ENCODE measurements around the gene PSMD14.

The PSMD14 gene

DNA sequence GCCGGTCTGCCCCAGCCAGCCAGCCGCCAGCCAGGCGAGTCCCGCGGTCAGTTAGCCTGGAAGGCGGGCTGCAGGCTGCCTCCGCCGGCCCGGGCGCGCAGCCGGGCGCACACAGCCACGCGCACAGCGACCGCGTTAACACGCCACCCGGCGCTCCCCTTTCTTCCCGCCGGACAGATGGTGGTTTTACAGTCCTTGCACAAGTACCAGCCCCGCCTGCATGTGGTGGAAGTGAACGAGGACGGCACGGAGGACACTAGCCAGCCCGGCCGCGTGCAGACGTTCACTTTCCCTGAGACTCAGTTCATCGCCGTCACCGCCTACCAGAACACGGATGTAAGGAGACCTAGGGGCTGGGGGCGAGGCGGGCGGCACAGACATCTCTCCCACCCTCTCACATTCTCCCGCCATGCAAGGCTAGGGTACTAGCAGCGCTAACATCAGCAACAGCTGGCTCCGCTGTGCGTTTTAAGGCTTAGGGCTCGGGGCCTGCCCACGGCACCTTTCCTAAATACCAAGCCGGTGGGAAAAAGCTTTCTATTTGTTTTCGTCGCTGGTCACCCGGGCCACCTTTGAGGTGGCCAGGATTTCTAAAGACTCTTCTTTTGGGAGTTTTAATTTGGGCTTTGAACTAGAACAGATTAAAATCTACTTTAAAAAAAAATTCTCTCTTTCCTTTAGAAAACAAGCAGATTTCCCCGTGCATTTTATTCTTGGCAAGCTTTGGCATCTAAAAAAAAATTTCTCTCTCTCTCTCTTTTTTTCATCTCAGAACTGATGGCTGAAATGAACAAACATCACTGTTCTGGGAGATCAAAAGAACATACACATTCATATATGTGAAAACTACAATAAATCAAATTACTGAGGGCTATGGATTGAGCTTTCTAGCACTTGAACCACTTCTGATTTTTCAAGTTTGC lies 110.8 kb downstream of the PSMD14 start:
- DNase-seq (ENCODE audit: low read depth in 2 of 2): no peak

DNA sequence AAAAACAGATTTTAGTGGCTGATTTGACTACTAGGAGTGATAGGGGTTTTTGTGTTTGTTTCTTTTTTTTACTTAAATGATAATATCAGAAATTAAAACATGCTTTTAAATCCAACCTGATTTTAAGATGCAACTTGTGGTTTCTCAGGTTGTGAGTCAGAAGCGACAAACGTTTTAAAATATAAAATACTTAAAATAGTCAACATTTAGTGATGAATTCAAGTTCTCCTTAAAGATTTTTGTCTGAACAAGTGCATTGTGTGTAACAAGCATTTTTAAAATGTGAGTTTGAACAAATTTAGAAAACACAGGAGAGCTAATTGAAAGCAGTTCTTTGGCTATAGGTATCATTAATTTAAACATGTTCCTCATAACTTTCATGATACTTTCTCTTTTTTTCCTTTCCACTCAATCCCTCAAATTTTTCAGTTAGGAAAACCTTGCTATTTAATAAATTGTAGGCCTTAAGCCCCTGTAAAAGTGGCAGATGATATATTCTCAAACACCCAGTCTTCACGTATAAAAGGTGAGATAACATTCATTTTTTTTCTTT lies 111.5 kb downstream of the PSMD14 start:
- no peak for DNase-seq (ENCODE audit: low read depth in 2 of 2)

DNA sequence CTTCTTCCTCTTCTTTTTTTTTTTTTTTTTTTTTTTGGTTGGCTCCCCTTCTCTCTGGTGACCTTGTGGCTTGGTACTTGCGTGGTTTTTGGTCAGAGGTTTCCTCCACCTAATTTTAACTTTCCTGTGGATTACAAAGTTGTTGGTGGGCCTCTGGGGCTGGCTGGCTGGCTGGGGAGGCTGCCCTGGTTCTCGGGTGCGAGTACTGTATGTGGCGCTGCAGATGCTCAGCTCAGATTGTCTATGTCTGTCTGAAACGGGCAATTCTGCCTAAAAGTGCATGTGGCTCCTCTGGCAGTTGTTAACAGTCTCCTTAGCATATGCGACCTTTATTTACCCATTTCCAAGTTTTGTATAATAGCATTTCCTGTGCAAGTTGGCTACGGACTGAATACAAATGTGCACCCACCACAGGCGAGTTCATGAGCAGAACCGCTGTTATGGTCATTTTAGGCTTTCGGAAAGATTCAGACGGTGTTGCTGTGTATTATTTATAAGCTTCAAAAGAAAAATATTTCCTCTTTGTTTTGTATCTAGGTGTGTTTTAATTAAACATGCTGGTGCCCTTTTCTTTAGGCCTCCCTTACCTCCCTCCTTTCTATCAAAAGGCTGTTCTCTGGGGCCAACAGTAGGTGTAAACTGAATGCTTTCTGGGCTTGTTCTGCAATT lies 112.3 kb downstream of the PSMD14 start:
- DNase-seq (ENCODE audit: low read depth in 2 of 2): no peak

DNA sequence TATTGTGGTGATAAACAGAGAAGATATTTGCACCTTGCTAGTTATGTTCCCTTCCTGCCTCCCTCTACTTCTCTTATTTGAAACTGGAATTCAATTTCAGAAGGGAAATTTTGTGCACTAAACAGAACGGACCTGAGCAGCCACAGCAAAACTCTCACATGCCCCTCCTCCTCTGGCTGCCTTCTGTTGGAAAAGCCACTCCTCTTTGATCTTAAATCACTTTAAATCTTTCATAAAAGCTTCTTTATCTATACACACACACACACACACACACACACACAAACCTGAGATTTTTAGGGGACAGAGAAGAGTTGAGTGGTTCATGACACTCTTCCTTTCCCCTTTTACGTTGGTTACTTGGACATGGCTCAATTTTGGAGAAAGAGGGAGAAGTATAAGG lies 113.5 kb downstream of the PSMD14 start:
- DNase-seq (ENCODE audit: low read depth in 2 of 2): no peak

DNA sequence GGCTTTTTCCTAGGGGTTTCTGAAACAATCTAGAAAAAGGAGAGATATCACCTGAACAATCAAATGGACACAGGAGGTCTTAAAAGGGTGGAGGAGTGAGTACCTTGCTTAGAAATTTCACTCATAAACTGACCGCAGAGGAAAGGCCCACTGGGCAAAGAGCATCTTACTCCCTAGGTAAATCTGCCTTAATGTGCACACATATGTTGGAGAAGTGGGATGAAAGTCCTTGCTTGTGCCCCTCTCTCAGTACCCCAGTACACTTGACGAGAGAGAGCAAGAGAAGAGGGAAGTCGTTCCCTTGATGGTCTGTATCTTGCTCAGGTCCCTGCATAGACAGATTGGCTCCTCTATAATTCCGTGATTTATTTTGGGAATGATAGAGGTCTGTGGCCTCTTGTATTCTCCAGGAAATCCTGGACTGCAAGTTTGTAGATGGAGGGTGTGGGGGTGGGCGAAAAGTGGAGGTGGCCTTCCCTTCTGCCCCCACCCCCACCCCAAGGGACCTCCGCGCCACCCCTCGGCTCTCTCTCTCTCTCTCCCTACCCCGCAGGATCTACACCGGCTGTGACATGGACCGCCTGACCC lies 114.7 kb downstream of the PSMD14 start:
- DNase-seq (ENCODE audit: low read depth in 2 of 2): no peak

DNA sequence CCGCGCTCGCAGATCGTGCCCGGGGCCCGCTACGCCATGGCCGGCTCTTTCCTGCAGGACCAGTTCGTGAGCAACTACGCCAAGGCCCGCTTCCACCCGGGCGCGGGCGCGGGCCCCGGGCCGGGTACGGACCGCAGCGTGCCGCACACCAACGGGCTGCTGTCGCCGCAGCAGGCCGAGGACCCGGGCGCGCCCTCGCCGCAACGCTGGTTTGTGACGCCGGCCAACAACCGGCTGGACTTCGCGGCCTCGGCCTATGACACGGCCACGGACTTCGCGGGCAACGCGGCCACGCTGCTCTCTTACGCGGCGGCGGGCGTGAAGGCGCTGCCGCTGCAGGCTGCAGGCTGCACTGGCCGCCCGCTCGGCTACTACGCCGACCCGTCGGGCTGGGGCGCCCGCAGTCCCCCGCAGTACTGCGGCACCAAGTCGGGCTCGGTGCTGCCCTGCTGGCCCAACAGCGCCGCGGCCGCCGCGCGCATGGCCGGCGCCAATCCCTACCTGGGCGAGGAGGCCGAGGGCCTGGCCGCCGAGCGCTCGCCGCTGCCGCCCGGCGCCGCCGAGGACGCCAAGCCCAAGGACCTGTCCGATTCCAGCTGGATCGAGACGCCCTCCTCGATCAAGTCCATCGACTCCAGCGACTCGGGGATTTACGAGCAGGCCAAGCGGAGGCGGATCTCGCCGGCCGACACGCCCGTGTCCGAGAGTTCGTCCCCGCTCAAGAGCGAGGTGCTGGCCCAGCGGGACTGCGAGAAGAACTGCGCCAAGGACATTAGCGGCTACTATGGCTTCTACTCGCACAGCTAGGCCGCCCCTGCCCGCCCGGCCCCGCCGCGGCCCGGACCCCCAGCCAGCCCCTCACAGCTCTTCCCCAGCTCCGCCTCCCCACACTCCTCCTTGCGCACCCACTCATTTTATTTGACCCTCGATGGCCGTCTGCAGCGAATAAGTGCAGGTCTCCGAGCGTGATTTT lies 115.5 kb downstream of the PSMD14 start:
- DNase-seq (ENCODE audit: low read depth in 2 of 2): no peak

DNA sequence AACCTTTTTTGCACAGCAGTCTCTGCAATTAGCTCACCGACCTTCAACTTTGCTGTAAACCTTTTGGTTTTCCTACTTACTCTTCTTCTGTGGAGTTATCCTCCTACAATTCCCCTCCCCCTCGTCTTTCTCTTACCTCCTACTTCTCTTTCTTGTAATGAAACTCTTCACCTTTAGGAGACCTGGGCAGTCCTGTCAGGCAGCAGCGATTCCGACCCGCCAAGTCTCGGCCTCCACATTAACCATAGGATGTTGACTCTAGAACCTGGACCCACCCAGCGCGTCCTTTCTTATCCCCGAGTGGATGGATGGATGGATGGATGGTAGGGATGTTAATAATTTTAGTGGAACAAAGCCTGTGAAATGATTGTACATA lies 116.2 kb downstream of the PSMD14 start:
- no peak for DNase-seq (ENCODE audit: low read depth in 2 of 2)

DNA sequence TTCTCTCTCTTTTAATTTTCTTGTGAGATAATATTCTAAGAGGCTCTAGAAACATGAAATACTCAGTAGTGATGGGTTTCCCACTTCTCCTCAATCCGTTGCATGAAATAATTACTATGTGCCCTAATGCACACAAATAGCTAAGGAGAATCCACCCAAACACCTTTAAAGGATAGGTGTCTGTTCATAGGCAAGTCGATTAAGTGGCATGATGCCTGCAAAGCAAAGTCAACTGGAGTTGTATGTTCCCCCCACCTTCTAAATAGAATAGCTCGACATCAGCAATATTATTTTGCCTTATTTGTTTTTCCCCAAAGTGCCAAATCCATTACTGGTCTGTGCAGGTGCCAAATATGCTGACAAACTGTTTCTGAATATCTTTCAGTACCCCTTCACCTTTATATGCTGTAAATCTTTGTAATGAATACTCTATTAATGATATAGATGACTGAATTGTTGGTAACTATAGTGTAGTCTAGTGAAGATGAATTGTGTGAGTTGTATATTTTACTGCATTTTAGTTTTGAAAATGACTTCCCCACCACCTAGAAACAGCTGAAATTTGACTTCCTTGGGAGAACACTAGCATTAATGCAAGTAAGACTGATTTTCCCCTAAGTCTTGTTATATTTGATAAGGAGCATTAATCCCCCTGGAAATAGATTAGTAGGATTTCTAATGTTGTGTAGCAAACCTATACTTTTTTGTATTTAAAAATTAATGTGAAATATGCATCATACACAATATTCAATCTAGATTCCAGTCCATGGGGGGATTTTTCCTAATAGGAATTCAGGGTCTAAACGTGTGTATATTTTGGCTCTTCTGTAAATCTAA lies 116.9 kb downstream of the PSMD14 start:
- DNase-seq (ENCODE audit: low read depth in 2 of 2): no peak

DNA sequence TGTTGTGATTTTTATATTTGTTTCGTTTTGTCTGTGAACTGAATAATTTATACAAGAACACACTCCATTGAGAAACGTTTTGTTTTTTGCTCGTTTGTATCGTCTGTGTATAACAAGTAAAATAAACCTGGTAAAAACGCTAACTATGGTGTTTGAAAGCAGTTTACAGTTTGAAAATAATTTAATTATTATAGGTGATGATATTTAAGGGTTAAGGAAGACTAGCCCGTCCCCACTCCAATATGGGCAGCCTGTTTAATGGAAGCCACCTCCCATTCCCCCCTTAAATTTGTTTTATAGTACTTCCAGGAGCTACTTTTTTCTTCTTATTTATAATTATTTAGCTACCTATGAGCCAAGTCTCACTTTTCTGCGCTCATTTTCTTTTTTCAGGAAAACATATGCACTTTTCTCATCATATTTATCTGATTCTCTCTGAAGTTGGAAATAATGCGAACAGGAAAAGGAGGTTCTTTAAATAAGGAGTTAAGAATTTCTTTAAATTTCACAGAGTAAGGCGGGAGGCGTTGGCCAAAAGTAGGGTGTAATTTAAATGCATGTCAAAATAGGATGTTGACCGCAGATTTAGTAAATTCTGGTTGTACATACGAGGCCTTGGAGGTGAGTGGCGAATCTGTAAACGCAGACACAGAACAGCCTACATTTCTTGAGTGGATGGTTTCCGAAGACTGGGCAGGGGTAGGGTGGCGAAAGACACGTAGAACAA lies 117.7 kb downstream of the PSMD14 start:
- no peak for DNase-seq (ENCODE audit: low read depth in 2 of 2)

DNA sequence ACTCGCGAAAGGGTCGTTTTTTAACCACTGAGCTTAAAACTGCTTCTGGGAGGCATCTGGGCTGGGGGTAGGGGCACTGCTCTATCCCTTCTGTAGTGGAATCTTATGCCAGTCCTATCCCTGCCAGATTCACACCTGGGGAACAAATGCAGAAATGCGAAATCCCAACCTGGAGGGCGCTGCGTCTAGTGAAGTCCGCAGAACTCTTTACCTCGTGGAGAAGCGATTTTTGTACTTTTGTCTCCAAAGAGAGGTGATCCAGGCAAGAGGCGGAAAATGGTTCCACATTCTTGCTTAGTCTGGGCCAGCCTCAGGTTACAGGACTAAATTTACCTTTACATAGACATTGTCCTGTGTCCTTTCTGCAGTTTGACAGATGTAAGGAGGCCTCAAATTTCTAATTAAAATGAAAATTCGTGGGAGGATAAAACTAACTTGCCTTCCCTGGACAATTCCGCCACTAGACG lies 118.3 kb downstream of the PSMD14 start:
- DNase-seq (ENCODE audit: low read depth in 2 of 2): no peak

DNA sequence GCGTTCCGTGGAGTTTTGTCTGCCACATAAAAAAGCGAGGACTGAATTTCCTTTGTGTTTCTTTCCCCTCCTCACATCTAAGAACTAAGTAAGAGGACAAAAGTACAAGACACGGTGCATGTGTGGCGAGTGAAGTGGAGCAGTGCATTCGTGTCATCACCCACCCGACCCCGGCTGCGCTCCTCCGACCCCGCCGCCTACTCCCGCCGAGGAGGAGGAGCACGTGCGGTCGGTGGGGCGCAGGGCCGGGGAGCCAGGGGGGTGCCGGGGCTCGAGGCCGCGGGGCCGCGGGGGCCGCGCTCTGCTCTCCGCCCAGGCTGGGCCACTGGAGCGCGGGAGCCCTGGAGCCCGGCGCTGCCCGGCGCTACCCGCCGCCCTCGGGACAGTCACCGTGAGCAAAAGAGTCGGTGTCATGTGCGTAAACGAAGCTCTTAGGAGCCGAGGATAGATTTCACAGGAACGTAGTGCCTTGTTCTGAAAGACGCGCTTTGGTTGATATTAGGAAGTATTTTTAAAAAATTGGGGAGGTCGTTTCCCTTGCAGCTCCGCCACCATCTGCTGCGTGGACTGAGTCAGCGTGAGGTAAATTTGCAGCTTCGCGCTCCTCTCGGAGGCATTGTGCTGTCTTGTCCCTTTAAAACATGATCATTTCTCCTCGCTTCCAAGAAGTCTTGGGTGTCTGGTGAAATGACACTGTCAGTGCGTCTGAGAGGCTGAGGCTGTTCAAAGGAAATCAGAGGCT lies 118.9 kb downstream of the PSMD14 start:
- DNase-seq (ENCODE audit: low read depth in 2 of 2): no peak

DNA sequence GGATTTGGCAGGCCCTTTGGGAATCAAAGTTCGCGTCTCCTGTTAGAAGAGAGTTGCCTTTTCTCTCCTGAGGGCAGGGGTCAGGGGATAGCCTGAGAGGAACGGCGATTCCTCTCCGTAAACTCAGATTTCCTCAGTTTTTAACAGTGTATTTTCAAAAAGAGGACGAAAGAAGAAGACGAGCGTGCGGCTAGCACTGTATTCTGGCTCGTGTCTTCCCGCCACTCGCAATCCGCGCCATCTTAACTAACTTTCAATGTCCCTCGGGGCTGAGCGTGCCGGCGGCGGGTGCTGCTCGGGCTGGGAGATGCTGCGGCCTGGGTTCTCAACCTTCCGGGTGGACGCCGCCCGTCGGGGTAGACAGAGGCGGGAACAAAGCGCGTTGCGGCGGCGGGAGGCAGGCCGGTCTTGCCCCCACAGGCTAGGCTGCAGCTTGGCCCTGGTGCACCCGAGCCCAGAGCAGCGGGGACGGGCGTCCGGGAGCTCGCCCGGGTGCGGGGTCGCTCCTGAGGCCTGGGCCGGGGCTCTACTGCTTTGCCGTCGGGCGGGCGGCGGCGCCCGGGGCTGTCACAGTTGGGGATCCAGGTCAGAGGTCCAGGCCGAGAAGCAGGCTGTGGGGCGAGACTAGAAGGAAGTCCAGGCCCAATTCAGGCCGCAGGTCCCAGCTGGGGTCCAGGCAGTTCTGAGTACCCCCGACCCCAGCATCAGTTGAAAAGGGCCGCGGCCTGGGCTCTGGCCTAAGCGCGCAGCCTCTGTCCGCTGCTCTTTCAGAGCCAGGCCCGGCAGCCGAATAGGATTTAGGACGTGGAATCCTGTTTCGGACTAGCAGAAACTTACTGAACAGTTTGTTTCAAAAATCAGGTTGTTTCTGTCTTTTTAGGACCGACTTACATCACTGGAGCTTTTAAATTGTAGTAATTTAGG lies 119.7 kb downstream of the PSMD14 start:
- DNase-seq (ENCODE audit: low read depth in 2 of 2): no peak

DNA sequence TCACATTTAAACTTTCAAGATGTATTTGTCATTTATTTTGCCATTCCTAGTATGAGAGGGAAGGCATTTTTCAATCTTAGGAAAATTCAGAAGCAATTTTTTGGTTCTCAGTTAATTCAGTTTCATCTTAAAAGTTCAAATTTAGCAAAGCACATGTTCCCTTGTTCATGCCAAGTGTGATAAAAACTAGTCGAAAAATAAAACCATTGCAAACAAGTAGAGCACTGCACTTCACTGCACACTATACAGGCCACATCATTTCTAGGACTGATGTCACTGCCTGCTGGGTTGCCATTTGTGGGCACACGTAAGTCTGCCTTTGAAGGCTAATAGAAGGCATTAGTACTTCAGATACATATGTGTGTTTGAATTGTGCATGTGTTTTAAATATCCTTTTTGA lies 122.2 kb downstream of the PSMD14 start:
- DNase-seq (ENCODE audit: low read depth in 2 of 2): no peak

DNA sequence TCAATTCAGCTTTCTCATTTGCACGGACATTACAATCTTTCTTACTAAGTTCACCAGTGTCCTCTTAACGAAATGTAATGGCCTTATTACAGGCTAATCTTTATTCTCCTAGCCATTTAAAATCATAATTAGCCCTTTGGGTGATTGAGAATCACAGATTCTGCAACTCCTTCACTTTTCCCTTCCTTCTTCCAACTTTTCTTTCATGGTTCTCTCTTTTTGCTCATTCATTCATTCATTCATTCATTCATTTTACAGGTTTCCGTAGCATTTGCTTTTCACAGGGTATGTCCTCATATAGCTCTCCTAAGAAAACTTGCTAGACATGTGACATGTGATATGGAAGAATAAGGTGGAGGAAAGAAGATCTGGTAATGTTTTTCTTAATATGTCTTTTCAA lies 123.9 kb downstream of the PSMD14 start:
- no peak for DNase-seq (ENCODE audit: low read depth in 2 of 2)

DNA sequence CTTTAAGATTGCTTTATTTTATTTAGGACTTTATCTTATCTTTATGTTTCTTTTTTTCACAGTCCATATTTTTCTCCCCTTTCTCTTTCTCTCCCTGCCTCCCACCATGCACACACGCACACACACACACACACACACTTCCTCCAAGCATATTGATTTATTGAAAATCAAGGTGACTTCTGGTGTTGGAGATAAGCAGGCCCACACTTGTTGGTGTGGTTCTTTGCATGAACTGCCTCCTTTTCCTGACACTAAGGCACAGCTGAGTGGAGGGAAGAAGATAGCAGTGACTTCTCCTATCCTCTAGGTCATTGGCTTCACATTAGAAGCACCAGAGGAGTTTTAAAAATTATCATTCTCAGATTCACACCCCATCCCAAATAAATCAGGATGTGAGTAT lies 125.9 kb downstream of the PSMD14 start:
- DNase-seq (ENCODE audit: low read depth in 2 of 2): no peak

DNA sequence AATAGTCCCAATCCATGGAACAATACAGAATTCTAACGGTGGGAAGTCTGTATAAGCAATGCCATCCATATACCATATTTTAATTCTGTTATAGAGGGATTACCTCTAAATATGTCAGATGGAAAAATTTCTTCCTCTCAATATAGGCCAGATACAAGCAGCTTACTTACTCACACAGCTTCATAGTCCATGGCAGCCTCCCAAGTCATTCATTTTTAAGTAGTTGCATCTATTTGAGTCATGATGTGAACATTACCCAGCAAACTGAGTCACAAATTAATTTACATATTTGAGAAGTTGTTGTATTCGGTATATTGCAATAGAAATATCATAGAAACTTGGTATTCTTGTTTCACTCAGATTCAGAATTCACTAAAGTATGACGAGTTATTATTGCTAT lies 128.2 kb downstream of the PSMD14 start:
- no peak for DNase-seq (ENCODE audit: low read depth in 2 of 2)

DNA sequence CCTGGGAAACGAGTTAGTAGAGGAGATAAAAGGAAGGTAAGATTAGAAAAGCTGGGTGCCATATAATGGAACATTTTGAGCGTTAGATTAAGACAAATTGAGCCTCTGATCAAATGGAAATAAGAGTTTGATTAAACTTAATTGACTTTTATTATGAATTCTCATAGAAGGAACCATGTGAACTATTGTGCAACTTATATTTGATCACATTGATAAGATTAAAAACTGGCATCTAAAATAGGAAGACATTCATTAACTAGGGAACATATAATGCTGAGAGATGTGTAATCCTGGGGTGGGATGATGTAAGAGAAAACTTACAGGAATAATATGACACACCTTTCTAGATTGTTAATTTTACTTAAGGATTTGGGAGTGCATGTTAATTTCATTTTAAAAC lies 130.4 kb downstream of the PSMD14 start:
- DNase-seq (ENCODE audit: low read depth in 2 of 2): no peak

DNA sequence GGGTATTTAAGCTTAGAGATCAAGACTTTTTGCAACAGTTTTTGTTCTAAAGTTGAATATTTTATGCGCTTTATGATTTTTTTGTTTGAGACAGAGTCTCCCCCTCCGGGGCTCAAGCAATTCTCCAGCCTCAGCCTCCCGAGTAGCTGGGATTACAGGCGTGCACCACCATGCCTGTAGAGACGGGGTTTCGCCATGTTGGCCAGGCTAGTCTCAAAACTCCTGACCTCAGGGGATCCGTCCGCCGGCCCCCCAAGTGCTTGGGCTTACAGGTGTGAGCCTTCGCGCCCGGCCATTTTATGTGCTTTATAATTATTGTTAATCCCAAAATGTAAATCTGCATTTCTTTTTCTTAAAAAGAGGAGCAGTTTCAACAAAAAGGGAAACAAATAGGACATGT lies 136.9 kb downstream of the PSMD14 start:
- no peak for DNase-seq (ENCODE audit: low read depth in 2 of 2)
